SH-SY5Y (cell line): ENCODE results near the gene COQ8A.

Experiments
- GATA2 ChIP-seq: IDR thresholded peaks from 2 replicates; pipeline ENCODE4 v1.6.1; 2011; ENCODE audit warnings: mild to moderate bottlenecking, low read depth, low read length
- GATA3 ChIP-seq: IDR thresholded peaks from 2 replicates; pipeline ENCODE4 v1.6.1; 2011; ENCODE audit warnings: low read depth, mild to moderate bottlenecking, low read length, moderate library complexity

- TF ChIP-seq GATA2 (no peak), GATA3 (no peak)
Measured at GRCh38 chr1:227003165-227003564, 63.1 kb downstream of the COQ8A start.
